Gastroesophageal sphincter (tissue), 3 donors: ENCODE results near the gene ACR.

Experiments
- POLR2A ChIP-seq, 2 donors: fragments of 450-650 bp; IDR thresholded peaks; one replicate each; pipeline ENCODE4 v1.6.1; 2017; ENCODE audit warnings: antibody characterized with exemption in 2 of 2, mild to moderate bottlenecking in 2 of 2, moderate library complexity in 1 of 2
- POLR2AphosphoS5 ChIP-seq: sonication (generic); formaldehyde crosslinking; IDR thresholded peaks from one replicate; pipeline ENCODE4 v1.6.1; 2017; ENCODE audit warnings: antibody characterized with exemption
- TF ChIP-seq, protein P1 (sequence below), 4 experiments: fragments of 200-600 bp in 2 of 4; fragments of 450-650 bp in 2 of 4; sonication (generic) in 1 of 4; IDR thresholded peaks; one replicate each; pipeline ENCODE4 v1.5.1; 2017 to 2019; ENCODE audit warnings: antibody characterized with exemption in 4 of 4, mild to moderate bottlenecking in 2 of 4, moderate library complexity in 2 of 4

DNA sequence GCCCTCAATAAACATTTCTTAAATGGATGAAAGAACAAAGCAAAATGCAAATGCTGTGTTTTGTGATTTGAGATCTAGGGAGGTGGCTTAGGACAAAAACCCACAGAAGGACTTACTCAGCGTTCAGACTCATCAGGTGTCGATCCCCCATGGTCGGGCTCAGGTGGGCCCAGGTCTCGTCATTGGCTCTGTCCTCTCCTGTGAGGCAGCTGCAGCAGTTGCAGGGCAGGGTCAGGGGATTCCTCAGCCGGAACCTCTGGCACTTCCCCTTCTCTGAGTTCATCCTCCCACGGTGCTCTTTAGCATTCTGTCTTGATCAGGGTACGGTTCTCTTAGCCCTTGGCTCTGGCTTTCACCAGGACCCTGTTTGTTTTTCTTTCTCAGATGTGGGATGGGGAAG is 14.0 kb upstream of the ACR start:
- TF ChIP-seq, protein P1, sequence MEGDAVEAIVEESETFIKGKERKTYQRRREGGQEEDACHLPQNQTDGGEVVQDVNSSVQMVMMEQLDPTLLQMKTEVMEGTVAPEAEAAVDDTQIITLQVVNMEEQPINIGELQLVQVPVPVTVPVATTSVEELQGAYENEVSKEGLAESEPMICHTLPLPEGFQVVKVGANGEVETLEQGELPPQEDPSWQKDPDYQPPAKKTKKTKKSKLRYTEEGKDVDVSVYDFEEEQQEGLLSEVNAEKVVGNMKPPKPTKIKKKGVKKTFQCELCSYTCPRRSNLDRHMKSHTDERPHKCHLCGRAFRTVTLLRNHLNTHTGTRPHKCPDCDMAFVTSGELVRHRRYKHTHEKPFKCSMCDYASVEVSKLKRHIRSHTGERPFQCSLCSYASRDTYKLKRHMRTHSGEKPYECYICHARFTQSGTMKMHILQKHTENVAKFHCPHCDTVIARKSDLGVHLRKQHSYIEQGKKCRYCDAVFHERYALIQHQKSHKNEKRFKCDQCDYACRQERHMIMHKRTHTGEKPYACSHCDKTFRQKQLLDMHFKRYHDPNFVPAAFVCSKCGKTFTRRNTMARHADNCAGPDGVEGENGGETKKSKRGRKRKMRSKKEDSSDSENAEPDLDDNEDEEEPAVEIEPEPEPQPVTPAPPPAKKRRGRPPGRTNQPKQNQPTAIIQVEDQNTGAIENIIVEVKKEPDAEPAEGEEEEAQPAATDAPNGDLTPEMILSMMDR (IDR thresholded peaks at IDR 0.05) = no peak
- no peak for TF ChIP-seq POLR2A (IDR thresholded peaks at IDR 0.05)
- no peak for TF ChIP-seq POLR2AphosphoS5
